GM20000 (cell line): Measurements from ENCODE around the gene SETMAR.

ENCODE experiments used
- DNase-seq: peaks from one replicate; pipeline ENCODE4 v3.0.0; 2012; ENCODE audit warnings: low spot score
- TF ChIP-seq, protein P1 (sequence below): IDR thresholded peaks from 2 replicates; pipeline ENCODE4 v1.5.1; 2012; ENCODE audit warnings: mild to moderate bottlenecking, control low read depth; ENCODE audit errors: extremely low read depth, missing control alignments

Gene SETMAR

DNA sequence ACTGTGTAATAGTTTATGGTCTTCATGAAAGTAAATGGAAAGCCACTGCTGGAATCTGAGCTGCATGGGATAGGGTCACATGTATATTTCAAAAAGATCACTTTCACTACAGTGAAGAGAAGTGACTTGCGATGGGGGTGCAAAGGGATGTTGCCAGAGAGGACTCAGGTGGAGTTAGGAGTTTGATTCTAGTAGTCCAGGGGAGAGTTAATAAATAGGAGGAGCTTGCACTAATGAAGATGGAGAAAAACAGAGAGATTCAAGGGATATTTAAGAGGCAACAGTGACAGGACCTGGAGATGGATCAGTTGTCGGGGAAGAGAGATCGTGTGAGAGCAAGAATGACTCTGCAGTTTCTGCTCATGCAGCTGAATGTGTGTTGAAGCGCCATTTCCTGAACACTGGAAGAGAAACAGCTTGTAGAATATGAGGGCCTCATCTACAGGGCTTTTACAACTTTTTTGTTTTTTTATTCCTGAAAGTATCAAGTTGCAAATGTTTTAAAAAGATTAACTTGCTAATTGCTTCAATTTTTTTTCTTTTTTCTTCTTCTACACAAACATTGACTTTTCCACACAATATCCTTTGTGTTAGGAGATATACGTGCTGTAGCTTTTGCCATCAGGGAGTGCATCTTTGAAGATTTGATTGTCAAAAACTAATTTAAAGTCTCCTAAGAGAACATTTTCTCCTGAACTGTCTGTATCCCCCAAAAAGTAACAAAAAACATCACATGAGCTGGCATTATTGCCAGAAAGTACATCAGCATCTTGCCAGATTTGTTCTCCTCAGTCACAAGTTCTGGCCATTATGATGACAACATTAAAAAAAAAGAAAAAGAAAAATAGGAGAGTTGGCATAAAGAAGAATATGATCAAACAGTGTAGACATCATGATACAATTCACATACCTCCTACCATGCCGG is 37.5 kb downstream of the SETMAR start:
- TF ChIP-seq, protein P1, sequence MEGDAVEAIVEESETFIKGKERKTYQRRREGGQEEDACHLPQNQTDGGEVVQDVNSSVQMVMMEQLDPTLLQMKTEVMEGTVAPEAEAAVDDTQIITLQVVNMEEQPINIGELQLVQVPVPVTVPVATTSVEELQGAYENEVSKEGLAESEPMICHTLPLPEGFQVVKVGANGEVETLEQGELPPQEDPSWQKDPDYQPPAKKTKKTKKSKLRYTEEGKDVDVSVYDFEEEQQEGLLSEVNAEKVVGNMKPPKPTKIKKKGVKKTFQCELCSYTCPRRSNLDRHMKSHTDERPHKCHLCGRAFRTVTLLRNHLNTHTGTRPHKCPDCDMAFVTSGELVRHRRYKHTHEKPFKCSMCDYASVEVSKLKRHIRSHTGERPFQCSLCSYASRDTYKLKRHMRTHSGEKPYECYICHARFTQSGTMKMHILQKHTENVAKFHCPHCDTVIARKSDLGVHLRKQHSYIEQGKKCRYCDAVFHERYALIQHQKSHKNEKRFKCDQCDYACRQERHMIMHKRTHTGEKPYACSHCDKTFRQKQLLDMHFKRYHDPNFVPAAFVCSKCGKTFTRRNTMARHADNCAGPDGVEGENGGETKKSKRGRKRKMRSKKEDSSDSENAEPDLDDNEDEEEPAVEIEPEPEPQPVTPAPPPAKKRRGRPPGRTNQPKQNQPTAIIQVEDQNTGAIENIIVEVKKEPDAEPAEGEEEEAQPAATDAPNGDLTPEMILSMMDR: no peak
- no peak for DNase-seq

DNA sequence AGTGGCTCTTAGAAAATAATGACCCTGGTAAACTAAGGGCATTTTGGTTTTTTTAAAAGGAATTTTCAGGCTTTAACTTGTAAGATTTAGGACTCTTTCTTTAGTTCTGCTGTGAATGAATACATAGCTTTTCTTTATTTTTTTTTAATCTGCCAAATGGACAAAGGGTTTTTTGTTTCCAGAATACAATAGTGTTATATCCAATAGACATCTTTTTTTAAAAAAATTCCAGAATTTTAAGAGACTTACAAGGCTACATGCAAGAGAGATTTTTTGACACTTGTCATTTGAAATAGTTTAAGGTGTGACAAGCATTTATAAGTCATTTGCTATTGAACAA is 38.1 kb downstream of the SETMAR start:
- DNase-seq: no peak
- TF ChIP-seq, protein P1: no peak

DNA sequence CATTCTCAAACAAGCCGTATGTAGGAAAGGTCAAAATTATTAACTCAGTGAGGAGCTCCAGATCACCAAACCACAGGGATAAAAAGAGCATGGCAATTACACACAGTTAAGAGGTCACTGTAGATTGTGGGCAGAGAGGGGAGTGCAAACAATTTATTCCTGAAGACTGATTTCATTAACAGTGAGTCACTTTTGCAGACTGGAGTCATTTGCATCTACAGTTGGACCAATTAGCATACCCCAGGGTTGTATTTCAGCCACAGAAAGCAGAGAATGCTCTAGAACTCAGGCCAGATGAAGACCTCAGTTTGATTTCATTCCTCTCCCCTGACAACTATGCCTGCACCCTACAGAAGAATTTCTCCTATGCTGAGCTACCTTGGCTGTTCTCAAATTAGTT is 40.1 kb downstream of the SETMAR start:
- TF ChIP-seq, protein P1: no peak
- no peak for DNase-seq

DNA sequence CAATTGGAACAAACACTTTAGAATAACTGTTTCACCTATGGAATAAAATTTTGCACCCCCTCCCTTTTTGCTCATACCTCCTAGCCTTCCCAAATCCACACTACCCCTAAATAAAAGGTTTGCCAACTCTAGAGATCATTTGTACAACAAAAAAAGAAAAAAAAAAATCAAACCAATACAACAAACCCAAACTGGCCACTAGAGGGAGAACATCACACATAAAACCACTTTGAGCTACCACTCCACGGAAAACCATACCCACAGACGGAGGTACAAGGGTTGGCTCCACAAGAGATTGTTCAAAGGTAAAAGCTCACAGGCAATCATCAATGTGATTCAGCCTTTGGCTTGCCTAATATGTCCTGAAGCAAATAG is 47.6 kb downstream of the SETMAR start:
- TF ChIP-seq, protein P1: peak; percentile 59
- DNase-seq: peak; percentile 61

DNA sequence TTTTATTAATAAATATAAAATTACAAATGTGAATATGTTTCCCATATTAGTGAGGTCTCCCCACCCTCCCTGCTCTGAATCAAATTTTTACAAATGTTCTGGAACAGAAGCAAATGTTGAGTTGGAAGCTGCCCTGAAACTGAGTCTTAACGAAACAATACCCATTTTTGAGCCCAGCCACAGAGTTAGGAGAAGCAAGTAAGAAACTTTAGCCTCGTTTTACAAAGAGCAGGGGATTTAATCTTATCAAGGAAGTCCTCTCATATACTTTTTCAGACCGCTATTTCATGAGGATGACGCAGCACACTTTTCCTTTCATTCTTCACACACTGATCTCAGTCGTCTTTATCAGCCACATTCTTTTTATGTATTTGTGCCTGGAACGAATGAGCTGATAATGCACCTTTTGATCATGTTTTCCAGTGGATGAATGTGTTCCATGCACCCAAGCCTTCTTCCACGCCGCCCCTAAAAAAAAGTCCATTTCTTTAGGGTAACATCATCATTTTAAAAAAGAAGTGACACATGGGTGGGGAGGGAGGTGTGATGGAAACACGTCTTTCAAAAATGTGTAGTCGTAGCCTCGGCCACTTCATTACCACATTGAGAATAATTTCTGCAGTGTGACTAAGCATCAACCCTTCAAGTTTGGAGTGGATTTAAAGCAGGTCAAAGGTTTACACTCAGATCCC is 48.1 kb downstream of the SETMAR start:
- DNase-seq: peak; percentile 21
- TF ChIP-seq, protein P1: no peak

GRCh38 chr3:4351872-4352271 is 48.7 kb downstream of the SETMAR start:
- DNase-seq: no peak
- TF ChIP-seq, protein P1: no peak
